B cell (primary cell): ENCODE data around the gene MSGN1.

Experiments
- CTCF ChIP-seq: fragments of 200-600 bp; IDR thresholded peaks from one replicate; pipeline ENCODE4 v1.8.0; 2022; ENCODE audit warnings: antibody characterized with exemption, mild to moderate bottlenecking
- EZH2 ChIP-seq: IDR thresholded peaks from 2 replicates; pipeline ENCODE4 v1.6.1; 2012; ENCODE audit warnings: borderline replicate concordance, low read depth, mild to moderate bottlenecking, moderate library complexity, low read length; ENCODE audit not compliant: insufficient read depth, poor library complexity, severe bottlenecking

- no peak for TF ChIP-seq CTCF
- TF ChIP-seq EZH2 = no peak
Observed at GRCh38 chr2:17805166-17805565, 11.1 kb upstream of the MSGN1 start.
